K562 (cell line): ENCODE data around the gene TMEM147.

Experiments
- BHLHE40 ChIP-seq: IDR thresholded peaks from 2 replicates; pipeline ENCODE4 v1.6.1; 2011; ENCODE audit warnings: low read length, improper control_type of control experiment
- MXI1 ChIP-seq: IDR thresholded peaks from 2 replicates; pipeline ENCODE4 v1.6.1; 2011; ENCODE audit warnings: low read depth, mild to moderate bottlenecking, improper control_type of control experiment, low read length
- MYNN ChIP-seq, 2 experiments: sonication (generic); formaldehyde crosslinking in 1 of 2; IDR thresholded peaks; 2 replicates each; pipeline versions ENCODE4 v1.5.0 to v1.6.1; 2016 to 2020; ENCODE audit warnings: antibody characterized with exemption in 1 of 2, missing genetic modification reagents in 1 of 2
- NUFIP1 ChIP-seq: fragments of 450-650 bp; IDR thresholded peaks from 2 replicates; pipeline ENCODE4 v1.6.1; 2018; ENCODE audit not compliant: partially characterized antibody
- POLR2AphosphoS2 ChIP-seq: IDR thresholded peaks from 2 replicates; pipeline ENCODE4 v1.6.1; 2012; ENCODE audit warnings: low read length, improper control_type of control experiment
- RCOR1 ChIP-seq, 2 experiments: IDR thresholded peaks; 2 replicates each; pipeline ENCODE4 v1.6.1; 2012; ENCODE audit warnings: low read depth in 2 of 2, low read length in 2 of 2, borderline replicate concordance in 1 of 2, improper control_type of control experiment in 1 of 2
- ZNF707 ChIP-seq: fragments of 250-450 bp; sonication (Bioruptor Pico); conservative IDR thresholded peaks from 2 replicates; pipeline ENCODE4 v1.8.0; 2022; ENCODE audit warnings: inconsistent platforms, mild to moderate bottlenecking, moderate library complexity

DNA sequence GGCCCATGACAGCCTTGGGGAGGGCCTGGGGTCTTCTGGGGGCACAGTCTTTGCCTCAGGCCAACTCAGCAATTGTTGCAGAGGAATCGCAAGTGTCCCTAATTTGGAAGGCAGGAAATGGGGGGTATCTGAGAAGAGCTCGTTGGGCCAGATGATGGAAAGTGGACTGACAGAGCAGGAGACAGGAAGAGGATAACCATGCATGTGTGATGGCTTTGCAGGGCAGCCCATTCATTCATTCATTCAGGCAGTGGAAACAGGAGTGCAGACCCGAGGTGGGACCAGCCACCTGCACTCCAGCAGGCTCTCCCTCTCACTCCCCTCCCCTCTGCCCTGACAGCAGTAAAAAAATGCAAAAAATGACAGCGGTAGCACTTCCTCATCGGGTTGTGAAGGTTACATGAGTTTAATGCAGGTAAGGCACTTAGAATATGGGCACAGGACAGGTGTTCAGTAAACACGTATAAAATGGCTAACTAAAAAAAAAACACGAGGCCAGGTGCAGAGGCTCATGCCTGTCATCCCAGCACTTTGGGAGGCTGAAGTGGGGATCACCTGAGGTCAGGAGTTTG is 5.0 kb upstream of the TMEM147 start:
- TF ChIP-seq RCOR1 (IDR thresholded peaks at IDR 0.05; ENCODE audit: borderline replicate concordance in 1 of 2, low read depth in 2 of 2, low read length in 2 of 2) (no peak), ZNF707 (CRISPR knock-in tag) (no peak), POLR2AphosphoS2 (no peak), MYNN (IDR thresholded peaks at IDR 0.05) (no peak), MYNN (CRISPR knock-in tag; IDR thresholded peaks at IDR 0.05) (no peak), MXI1 (no peak), NUFIP1 (no peak), BHLHE40 (no peak)
